Measurements from ENCODE around the gene ELL3. TPM values are rescaled to one million over a fixed set of nuclear protein-coding genes. Genes with fewer than 3 reads are reported as not detected.
A peak's percentile ranks its signal among the peaks of the same experiment; 100 is the strongest.
"Not testable (repeated sequence)": the region's sequence is repeated elsewhere in the genome, so short reads cannot be mapped to it uniquely, and the experiment has no call there.

The ELL3 gene
- total and polyA plus RNA-seq, 4 donors, result 2.8 to 6.2 (median 3.3) TPM

DNA sequence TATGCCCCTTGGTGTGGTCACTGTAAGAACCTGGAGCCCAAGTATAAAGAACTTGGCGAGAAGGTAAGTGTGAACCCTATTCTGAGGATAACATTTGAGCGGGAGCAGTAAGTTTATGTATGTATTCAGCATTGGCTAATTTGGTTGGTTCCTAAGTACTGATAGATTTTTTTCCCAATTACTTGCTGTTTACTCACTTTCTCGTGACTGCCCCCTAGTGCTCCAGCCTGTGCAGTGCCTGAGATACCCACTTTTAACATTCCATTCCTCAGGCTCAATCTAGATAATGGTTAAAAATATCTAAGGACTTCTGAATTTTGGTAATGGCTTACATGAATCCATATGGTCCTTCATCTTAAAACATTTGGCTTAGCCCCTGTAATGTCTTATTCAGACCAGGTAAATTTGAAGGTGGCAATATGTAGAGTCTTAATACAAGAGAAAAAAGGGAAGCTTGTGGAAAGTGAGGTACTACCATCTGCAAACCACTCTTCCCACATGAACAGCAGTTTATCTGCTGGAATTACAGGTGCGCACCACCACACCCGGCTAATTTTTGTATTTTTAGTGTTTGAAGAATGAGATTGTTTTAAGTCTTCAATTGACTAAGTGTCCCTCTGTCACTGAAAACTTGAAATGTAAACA is 7.1 kb downstream of the ELL3 start:
- peaks cover 33% of the 10 kb centered on the region for H3K36me3 ChIP-seq (ENCODE audit: control insufficient read depth, insufficient read depth, low read length)
- 80% methylated on average over 1 of the region's 5 CpGs for WGBS (ENCODE audit: insufficient coverage)
- DNase-seq (ENCODE audit: low read depth in 4 of 6, low spot score in 6 of 6), result peak in 3 of 6 donors; percentile 29 to 79 (median 71)
- no peak overlapping the region for H3K27ac ChIP-seq (ENCODE audit: low read depth, low read length)
- H3K4me1 ChIP-seq (ENCODE audit: control insufficient read depth, insufficient read depth, low read length), result no peaks in the 10 kb centered on the region
- H3K4me3 ChIP-seq (ENCODE audit: low read depth, low read length), result no peak overlapping the region
- H3K27me3 ChIP-seq (ENCODE audit: control insufficient read depth, insufficient read depth, low read length), result no peaks in the 10 kb centered on the region
- no peaks in the 10 kb centered on the region for H3K9me3 ChIP-seq (ENCODE audit: control insufficient read depth, insufficient read depth, low read length)

DNA sequence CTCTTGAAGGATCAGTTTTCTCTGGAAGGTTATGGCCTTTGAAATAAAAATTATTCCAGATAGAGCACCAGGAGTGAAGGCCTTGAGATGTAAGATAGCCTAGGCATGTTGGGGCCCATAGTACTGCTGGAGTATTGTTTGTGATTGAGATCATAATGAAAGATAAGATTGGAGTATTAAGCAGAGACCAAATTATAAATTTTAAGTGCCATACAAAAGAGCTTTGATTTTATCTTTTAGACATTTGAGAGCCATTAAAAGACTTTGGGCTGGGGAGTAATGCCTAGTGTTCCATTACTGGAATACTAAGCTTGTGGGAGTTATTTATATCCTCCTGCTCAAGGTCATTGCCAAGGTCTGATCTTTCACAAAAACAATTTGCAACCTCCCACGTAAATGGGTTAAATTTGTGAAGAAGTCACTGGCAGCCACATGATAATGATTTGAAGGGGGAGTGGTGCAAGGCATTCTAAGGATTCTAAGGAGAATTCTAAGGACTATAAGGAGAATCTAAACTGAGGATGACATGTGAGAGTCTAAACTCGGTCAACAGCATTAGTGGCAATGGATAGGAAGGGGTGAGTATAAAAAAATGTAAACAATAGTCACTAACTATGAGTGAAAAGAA is 12.8 kb downstream of the ELL3 start:
- peaks cover 48% of the 10 kb centered on the region for H3K36me3 ChIP-seq (ENCODE audit: control insufficient read depth, insufficient read depth, low read length)
- H3K4me3 ChIP-seq (ENCODE audit: low read depth, low read length), result no peak overlapping the region
- H3K4me1 ChIP-seq (ENCODE audit: control insufficient read depth, insufficient read depth, low read length), result no peaks in the 10 kb centered on the region
- DNase-seq (ENCODE audit: low read depth in 4 of 6, low spot score in 6 of 6), result no peak
- no peaks in the 10 kb centered on the region for H3K9me3 ChIP-seq (ENCODE audit: control insufficient read depth, insufficient read depth, low read length)
- H3K27me3 ChIP-seq (ENCODE audit: control insufficient read depth, insufficient read depth, low read length), result no peaks in the 10 kb centered on the region
- no CpG with 5 or more reads among the region's 2 CpGs for WGBS (ENCODE audit: insufficient coverage)
- no peak overlapping the region for H3K27ac ChIP-seq (ENCODE audit: low read depth, low read length)

DNA sequence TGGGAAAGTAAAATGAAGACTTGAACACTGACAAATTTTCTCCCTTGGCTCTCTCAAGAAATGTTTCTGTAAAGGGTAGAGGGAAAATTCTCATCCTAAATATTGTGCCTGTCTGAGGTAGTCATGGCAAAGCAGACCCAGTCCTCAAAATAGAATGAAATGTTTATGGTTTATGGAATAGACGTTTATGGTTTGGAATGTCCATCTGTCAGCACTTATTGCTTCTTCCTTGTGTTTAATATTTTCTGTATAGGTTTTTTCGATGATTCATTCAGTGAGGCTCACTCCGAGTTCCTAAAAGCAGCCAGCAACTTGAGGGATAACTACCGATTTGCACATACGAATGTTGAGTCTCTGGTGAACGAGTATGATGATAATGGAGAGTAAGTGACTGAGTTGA is 13.9 kb downstream of the ELL3 start:
- Histone ChIP-seq H3K4me1 (ENCODE audit: control insufficient read depth, insufficient read depth, low read length) (no peaks in the 10 kb centered on the region), H3K9me3 (ENCODE audit: control insufficient read depth, insufficient read depth, low read length) (no peaks in the 10 kb centered on the region), H3K27ac (ENCODE audit: low read depth, low read length) (no peak overlapping the region), H3K4me3 (ENCODE audit: low read depth, low read length) (no peak overlapping the region), H3K36me3 (ENCODE audit: control insufficient read depth, insufficient read depth, low read length) (peaks cover 53% of the 10 kb centered on the region), H3K27me3 (ENCODE audit: control insufficient read depth, insufficient read depth, low read length) (no peaks in the 10 kb centered on the region)
- DNase-seq (ENCODE audit: low read depth in 4 of 6, low spot score in 6 of 6), result no peak
- WGBS (ENCODE audit: insufficient coverage), result 95% methylated on average over 5 of the region's 6 CpGs

DNA sequence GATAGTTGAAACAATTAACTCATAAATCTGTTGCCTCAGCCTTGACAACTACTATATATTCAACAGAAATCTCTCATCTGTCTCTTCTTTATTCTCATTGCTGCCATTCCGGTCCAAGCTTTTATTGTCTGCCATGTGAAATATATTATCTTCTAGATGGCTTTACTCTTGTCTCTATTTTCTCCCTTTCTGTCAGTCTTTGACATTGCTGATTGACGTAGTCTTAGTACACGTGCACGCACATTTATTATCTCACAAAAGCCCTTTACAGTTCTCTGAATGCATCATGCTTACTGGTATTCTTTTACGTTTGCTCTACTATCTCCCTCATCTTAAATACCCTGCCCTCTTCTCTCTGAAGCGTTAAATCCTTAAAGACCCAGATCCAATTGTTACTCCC is 24.9 kb downstream of the ELL3 start:
- Histone ChIP-seq H3K4me1 (ENCODE audit: control insufficient read depth, insufficient read depth, low read length) (peaks cover 13% of the 10 kb centered on the region), H3K4me3 (ENCODE audit: low read depth, low read length) (no peak overlapping the region), H3K27ac (ENCODE audit: low read depth, low read length) (no peak overlapping the region)

DNA sequence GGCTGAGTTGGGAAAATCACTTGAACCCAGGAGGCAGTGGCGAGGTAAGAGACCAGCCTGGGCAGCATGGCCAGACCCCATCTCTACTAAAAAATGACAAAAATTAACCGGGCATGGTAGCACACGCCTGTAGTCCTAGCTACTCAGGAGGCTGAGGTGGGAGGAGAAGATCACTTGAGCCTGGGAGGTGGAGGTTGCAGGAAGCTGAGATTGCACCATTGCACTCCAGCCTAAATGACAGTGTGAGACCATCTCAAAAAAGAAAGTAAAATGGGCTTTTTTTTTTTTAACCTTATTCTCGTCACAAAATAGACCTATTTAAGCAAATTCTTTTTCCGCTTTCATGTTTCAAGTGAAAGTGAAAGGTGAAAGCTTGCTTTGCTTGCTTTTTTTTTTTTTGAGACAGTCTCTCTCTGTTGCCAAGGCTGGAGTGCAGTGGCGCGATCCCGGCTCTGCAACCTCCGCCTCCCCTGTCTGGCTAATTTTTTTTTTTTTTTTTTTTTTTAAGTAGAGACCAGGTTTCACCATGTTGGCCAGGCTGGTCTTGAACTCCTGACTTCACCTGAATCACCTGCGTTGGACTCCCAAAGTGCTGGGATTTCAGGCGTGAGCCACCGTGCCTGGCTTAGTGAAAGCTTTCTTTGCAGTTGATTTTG is 26.9 kb downstream of the ELL3 start:
- WGBS (ENCODE audit: insufficient coverage), result no CpG with 5 or more reads among the region's 12 CpGs
- no peak for DNase-seq (ENCODE audit: low read depth in 4 of 6, low spot score in 6 of 6)
- H3K27me3 ChIP-seq (ENCODE audit: control insufficient read depth, insufficient read depth, low read length), result no peaks in the 10 kb centered on the region
- no peak overlapping the region for H3K4me3 ChIP-seq (ENCODE audit: low read depth, low read length)
- H3K36me3 ChIP-seq (ENCODE audit: control insufficient read depth, insufficient read depth, low read length), result peaks cover 10% of the 10 kb centered on the region
- peaks cover 19% of the 10 kb centered on the region for H3K4me1 ChIP-seq (ENCODE audit: control insufficient read depth, insufficient read depth, low read length)
- no peaks in the 10 kb centered on the region for H3K9me3 ChIP-seq (ENCODE audit: control insufficient read depth, insufficient read depth, low read length)
- H3K27ac ChIP-seq (ENCODE audit: low read depth, low read length), result no peak overlapping the region

More for the DNA sequence above, 24.9 kb downstream of the ELL3 start:
- 23% methylated on average over 4 of the region's 6 CpGs for WGBS (ENCODE audit: insufficient coverage)
- Histone ChIP-seq H3K27me3 (ENCODE audit: control insufficient read depth, insufficient read depth, low read length) (no peaks in the 10 kb centered on the region), H3K36me3 (ENCODE audit: control insufficient read depth, insufficient read depth, low read length) (peaks cover 21% of the 10 kb centered on the region), H3K9me3 (ENCODE audit: control insufficient read depth, insufficient read depth, low read length) (no peaks in the 10 kb centered on the region)
- no peak for DNase-seq (ENCODE audit: low read depth in 4 of 6, low spot score in 6 of 6)

DNA sequence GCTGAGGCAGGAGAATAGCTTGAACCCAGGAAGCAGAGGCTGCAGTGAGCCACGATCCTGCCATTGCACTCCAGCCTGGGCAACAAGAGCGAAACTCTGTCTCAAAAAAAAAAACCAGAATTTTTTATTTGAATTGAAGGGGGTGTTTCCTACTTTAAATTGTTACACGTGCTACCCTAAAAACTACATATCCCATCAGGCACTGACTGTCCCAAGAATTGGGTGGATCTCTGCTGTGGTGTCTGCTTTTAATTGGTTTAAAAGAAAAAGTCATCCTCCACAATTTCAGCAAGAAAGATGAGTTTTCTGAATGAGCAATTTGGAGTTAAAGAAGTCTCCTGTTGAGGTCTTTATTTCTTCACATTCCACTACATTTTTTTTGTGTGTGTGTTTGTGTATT is 28.4 kb downstream of the ELL3 start:
- H3K27ac ChIP-seq (ENCODE audit: low read depth, low read length), result no peak overlapping the region
- no peak for DNase-seq (ENCODE audit: low read depth in 4 of 6, low spot score in 6 of 6)

DNA sequence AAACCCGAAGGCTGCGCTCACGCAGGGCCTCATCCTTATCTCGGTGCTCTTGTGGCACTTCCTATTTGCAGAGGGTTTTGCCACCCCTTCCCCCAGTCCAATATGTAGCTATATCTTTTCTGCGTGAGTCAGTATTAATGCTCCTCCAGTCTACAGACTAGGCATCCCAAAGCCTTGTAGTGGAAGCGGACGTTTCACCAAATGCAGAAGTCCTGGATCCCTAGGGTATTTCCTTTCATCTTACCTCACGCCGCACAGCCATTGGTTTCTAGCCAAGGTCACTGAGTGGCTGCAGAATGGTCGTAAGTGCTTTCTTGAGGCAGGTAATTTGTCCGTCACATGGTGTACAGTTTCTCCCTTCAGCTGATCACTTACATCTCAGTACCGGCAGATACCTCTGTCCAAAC is 29.9 kb downstream of the ELL3 start:
- not testable (repeated sequence) for H3K36me3 ChIP-seq (ENCODE audit: control insufficient read depth, insufficient read depth, low read length); H3K9me3 ChIP-seq (ENCODE audit: control insufficient read depth, insufficient read depth, low read length); H3K27me3 ChIP-seq (ENCODE audit: control insufficient read depth, insufficient read depth, low read length)
- Histone ChIP-seq H3K4me3 (ENCODE audit: low read depth, low read length) (peak overlapping the region; percentile 78), H3K27ac (ENCODE audit: low read depth, low read length) (peak overlapping the region; percentile 92), H3K4me1 (ENCODE audit: control insufficient read depth, insufficient read depth, low read length) (peaks cover 19% of the 10 kb centered on the region)
- 0% methylated on average over 3 of the region's 12 CpGs for WGBS (ENCODE audit: insufficient coverage)
- DNase-seq (ENCODE audit: low read depth in 4 of 6, low spot score in 6 of 6), result peak in 2 of 6 donors; percentile 5 to 9

More for the DNA sequence above, 28.4 kb downstream of the ELL3 start:
- no peaks in the 10 kb centered on the region for H3K9me3 ChIP-seq (ENCODE audit: control insufficient read depth, insufficient read depth, low read length)
- peaks cover 19% of the 10 kb centered on the region for H3K4me1 ChIP-seq (ENCODE audit: control insufficient read depth, insufficient read depth, low read length)
- no peaks in the 10 kb centered on the region for H3K27me3 ChIP-seq (ENCODE audit: control insufficient read depth, insufficient read depth, low read length)
- no peak overlapping the region for H3K4me3 ChIP-seq (ENCODE audit: low read depth, low read length)
- WGBS (ENCODE audit: insufficient coverage), result no CpG with 5 or more reads among the region's 3 CpGs
- peaks cover 3% of the 10 kb centered on the region for H3K36me3 ChIP-seq (ENCODE audit: control insufficient read depth, insufficient read depth, low read length)

DNA sequence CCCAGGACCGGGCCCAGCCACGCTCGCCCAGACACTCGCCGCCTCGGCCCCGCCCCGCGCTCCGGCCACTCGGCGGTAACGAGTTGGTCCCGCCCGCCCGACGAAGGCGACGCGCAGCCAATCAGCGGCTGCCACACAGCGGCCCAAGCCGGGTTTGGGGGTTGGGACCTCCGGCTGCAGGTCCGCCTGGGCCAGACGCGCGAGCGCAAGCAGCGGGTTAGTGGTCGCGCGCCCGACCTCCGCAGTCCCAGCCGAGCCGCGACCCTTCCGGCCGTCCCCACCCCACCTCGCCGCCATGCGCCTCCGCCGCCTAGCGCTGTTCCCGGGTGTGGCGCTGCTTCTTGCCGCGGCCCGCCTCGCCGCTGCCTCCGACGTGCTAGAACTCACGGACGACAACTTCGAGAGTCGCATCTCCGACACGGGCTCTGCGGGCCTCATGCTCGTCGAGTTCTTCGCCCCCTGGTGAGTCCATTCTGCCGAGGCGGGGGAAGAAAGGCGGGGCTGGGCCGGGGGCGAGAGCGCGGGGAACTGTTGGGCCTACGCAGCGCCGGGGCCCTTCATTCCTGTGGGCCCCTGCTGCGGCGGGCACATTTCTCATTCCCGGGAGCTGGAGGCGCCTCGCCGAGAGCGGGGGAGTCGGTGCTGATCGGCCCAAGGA is 30.4 kb downstream of the ELL3 start, which contains the start of gene PDIA3:
Gene PDIA3 (plus strand): TSS at position 194 of the 658 bp plus-strand sequence. CDS start 102 bp downstream, at position 296.
- not testable (repeated sequence) for H3K9me3 ChIP-seq (ENCODE audit: control insufficient read depth, insufficient read depth, low read length); H3K27me3 ChIP-seq (ENCODE audit: control insufficient read depth, insufficient read depth, low read length); H3K36me3 ChIP-seq (ENCODE audit: control insufficient read depth, insufficient read depth, low read length)
- under 1% methylated on average over 82 of the region's 84 CpGs for WGBS (ENCODE audit: insufficient coverage)
- DNase-seq (ENCODE audit: low read depth in 4 of 6, low spot score in 6 of 6), result peak; percentile 74 to 96 (median 82)
- Histone ChIP-seq H3K4me1 (ENCODE audit: control insufficient read depth, insufficient read depth, low read length) (peaks cover 19% of the 10 kb centered on the region), H3K27ac (ENCODE audit: low read depth, low read length) (peak within 1 kb of the TSS; percentile 92), H3K4me3 (ENCODE audit: low read depth, low read length) (peak within 1 kb of the TSS; percentile 78)

DNA sequence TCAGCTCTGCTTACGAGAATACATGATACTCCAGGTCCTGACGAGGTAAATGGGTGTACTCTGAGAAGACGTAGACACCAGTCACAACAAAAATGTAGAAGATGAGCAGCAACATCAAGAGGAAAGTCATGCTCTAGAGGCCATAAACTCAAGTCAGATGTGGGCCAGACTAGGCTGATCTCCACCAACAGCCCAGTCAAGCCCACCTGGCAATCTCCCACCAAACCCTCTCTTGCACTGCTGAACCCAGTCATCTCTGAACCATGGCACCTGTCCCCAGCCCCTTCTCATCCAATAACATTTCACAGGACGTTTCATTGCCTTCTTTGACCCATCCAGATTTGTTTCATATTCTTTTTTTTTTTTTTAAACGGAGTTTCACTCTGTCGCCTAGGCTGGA is 41.4 kb downstream of the ELL3 start:
- Histone ChIP-seq H3K4me1 (ENCODE audit: control insufficient read depth, insufficient read depth, low read length) (no peaks in the 10 kb centered on the region), H3K9me3 (ENCODE audit: control insufficient read depth, insufficient read depth, low read length) (no peaks in the 10 kb centered on the region), H3K27ac (ENCODE audit: low read depth, low read length) (no peak overlapping the region), H3K4me3 (ENCODE audit: low read depth, low read length) (no peak overlapping the region), H3K36me3 (ENCODE audit: control insufficient read depth, insufficient read depth, low read length) (no peaks in the 10 kb centered on the region), H3K27me3 (ENCODE audit: control insufficient read depth, insufficient read depth, low read length) (no peaks in the 10 kb centered on the region)
- DNase-seq (ENCODE audit: low read depth in 4 of 6, low spot score in 6 of 6), result no peak
- WGBS (ENCODE audit: insufficient coverage), result 86% methylated on average over 4 of the region's 6 CpGs
